ENCODE data around the gene IGSF21.

Gene IGSF21

GRCh38 chr1:18097206-18097605, 10.4 kb upstream of the IGSF21 start:
- DNase-seq (ENCODE audit: low read depth): no peak

- DNase-seq (ENCODE audit: low read depth): no peak
Measured at GRCh38 chr1:18099026-18099425, 8.6 kb upstream of the IGSF21 start.

- DNase-seq (ENCODE audit: low read depth): no peak
Measured at GRCh38 chr1:18100060-18100459, 7.5 kb upstream of the IGSF21 start.

- peak; percentile 2 for DNase-seq (ENCODE audit: low read depth)
Measured at GRCh38 chr1:18100491-18101063, 7.0 kb upstream of the IGSF21 start.

- DNase-seq (ENCODE audit: low read depth): no peak
Measured at GRCh38 chr1:18101508-18101907, 6.1 kb upstream of the IGSF21 start.

- DNase-seq (ENCODE audit: low read depth): no peak
Measured at GRCh38 chr1:18103788-18104421, 3.7 kb upstream of the IGSF21 start.

GRCh38 chr1:18104546-18105100, 3.0 kb upstream of the IGSF21 start:
- no peak for DNase-seq (ENCODE audit: low read depth)

- no peak for DNase-seq (ENCODE audit: low read depth)
Measured at GRCh38 chr1:18105196-18105595, 2.4 kb upstream of the IGSF21 start.

- no peak for DNase-seq (ENCODE audit: low read depth)
Measured at GRCh38 chr1:18108299-18109057, 880 bp downstream of the IGSF21 start.

- no peak for DNase-seq (ENCODE audit: low read depth)
Measured at GRCh38 chr1:18109058-18109755, 1.6 kb downstream of the IGSF21 start.

GRCh38 chr1:18109756-18110597, 2.4 kb downstream of the IGSF21 start:
- DNase-seq (ENCODE audit: low read depth): no peak

GRCh38 chr1:18110598-18110939, 3.0 kb downstream of the IGSF21 start:
- DNase-seq (ENCODE audit: low read depth): no peak

GRCh38 chr1:18110968-18111367, 3.4 kb downstream of the IGSF21 start:
- DNase-seq (ENCODE audit: low read depth): no peak

- no peak for DNase-seq (ENCODE audit: low read depth)
Measured at GRCh38 chr1:18111605-18112297, 4.2 kb downstream of the IGSF21 start.

GRCh38 chr1:18112611-18113010, 5.0 kb downstream of the IGSF21 start:
- no peak for DNase-seq (ENCODE audit: low read depth)

GRCh38 chr1:18114726-18115410, 7.3 kb downstream of the IGSF21 start:
- DNase-seq (ENCODE audit: low read depth): no peak

GRCh38 chr1:18116777-18117176, 9.2 kb downstream of the IGSF21 start:
- DNase-seq (ENCODE audit: low read depth): no peak

GRCh38 chr1:18118078-18118477, 10.5 kb downstream of the IGSF21 start:
- no peak for DNase-seq (ENCODE audit: low read depth)

- no peak for DNase-seq (ENCODE audit: low read depth)
Measured at GRCh38 chr1:18118491-18118890, 10.9 kb downstream of the IGSF21 start.

GRCh38 chr1:18119289-18119688, 11.7 kb downstream of the IGSF21 start:
- no peak for DNase-seq (ENCODE audit: low read depth)
